ENCODE results near the gene NMRK2.

NMRK2 gene

DNA sequence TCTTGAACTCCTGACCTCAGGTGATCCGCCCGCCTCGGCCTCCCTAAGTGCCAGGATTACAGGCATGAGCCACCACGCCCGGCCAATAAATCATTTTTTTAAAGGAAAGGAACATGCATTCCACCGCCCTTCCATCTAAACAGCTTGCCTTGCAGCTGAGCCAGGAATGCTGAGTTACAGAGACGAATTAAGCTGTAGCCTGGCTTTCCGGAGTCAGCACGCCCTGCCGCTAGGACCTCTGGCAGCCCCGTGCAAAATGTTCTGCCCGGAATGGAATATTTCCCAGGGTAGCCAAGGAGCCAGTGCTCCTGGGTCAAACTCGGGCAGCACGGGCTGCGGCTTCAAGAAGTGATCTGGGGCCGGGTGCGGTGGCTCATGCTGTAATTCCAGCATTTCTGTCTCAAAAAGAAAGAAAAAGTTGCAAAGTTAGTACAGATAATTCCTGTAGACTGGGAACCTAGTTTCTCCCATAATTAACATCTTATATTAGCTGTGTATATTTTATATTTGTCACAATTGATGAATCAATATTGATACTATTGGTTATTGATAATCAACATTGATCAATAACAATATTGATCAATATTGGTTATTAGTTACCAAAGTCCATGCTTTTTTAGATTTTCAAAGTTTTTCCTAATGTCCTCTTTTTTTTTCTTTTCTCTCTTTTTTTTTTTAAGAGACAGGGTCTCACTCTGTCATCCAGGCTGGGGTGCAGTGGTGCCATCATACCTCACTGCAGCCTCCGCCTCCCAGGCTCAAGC is 33.2 kb upstream of the NMRK2 start:
- FAIRE-seq = no peak
- TF ChIP-seq, protein P1, sequence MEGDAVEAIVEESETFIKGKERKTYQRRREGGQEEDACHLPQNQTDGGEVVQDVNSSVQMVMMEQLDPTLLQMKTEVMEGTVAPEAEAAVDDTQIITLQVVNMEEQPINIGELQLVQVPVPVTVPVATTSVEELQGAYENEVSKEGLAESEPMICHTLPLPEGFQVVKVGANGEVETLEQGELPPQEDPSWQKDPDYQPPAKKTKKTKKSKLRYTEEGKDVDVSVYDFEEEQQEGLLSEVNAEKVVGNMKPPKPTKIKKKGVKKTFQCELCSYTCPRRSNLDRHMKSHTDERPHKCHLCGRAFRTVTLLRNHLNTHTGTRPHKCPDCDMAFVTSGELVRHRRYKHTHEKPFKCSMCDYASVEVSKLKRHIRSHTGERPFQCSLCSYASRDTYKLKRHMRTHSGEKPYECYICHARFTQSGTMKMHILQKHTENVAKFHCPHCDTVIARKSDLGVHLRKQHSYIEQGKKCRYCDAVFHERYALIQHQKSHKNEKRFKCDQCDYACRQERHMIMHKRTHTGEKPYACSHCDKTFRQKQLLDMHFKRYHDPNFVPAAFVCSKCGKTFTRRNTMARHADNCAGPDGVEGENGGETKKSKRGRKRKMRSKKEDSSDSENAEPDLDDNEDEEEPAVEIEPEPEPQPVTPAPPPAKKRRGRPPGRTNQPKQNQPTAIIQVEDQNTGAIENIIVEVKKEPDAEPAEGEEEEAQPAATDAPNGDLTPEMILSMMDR (IDR thresholded peaks at IDR 0.05; ENCODE audit: insufficient read depth, missing control alignments) = no peak

DNA sequence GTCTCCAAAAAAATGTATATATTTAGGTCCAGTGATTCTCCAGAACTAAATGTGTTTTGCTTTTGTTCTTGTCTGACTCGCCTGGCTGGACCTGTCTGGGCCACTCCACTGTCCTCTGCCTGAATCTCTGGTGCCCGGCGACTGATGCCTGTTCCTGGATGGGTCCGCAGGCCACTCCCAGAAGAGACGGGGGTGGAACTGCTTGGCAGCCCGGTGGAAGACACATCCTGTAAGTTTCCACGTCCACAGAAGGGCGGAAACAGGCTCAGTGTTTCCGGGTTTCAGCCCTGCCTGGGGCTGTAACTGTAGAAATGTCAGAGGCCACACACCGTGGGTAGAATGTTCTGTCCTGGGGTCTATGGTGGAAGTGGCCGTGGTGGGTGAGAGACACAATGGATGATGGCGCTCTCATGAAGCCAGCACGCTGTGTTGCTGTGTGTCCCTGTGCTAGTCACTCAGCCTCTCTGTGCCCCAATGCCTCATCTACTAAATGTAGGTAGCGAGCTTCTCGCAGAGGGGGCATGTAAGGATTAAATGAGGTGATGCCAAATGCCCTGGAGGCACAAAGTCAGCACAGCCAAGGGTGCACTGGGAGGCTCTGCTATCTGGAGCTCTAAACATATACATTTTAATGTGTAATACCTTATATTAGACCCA is 30.4 kb upstream of the NMRK2 start:
- no peak for FAIRE-seq
- no peak for DNase-seq (ENCODE audit: insufficient read length, low spot score)
- TF ChIP-seq, protein P1 (IDR thresholded peaks at IDR 0.05; ENCODE audit: insufficient read depth, missing control alignments) = no peak

More for the DNA sequence above, 33.2 kb upstream of the NMRK2 start:
- DNase-seq (ENCODE audit: insufficient read length, low spot score) = no peak

DNA sequence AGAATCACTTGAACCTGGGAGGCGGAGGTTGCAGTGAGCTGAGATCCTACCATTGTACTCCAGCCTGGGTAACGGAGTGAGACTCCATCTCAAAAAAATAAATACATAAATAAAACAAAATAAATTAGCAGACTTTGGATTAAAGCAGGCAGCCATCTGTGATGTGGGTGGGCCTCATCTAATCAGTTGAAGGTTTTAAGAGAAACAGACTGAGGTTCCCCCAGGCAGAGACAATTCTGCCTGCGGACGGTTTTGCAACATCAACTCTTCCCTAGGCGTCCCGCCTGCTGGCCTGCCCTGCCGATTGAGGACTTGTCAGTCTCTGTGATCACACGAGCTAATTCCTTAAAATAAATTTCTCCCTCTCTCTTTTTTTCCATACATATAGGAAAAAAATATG is 28.6 kb upstream of the NMRK2 start:
- TF ChIP-seq, protein P1 (IDR thresholded peaks at IDR 0.05; ENCODE audit: insufficient read depth, missing control alignments) = no peak
- FAIRE-seq (no peak), DNase-seq (ENCODE audit: insufficient read length, low spot score) (no peak)

DNA sequence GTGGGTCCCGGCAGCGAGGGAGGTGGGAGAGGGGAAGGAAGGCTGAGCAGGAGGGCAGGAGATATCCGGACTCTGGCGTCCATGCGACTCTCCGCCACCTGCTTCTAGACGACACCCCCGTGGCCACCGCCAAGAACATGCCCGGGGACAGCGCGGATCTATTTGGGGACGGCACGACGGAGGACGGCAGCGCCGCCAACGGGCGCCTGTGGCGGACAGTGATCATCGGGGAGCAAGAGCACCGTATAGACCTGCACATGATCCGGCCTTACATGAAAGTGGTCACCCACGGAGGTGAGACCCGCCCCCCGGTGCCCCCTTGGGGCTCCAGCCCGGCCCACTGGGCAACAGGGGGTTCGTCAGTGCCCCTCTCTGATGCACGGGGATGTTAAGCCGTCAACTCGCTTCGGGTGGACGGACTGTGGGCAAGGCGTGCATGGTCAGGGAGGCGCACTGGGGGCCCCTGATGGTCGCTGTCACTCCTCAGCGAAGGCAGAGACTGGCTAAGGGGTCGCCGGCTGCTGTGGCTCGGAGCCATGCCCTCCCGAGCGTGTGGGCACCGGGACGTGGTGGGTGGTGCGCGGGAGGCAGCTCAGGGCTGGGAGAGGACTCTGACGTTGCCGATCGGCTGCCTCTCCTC is 25.1 kb upstream of the NMRK2 start:
- FAIRE-seq = no peak
- TF ChIP-seq, protein P1 (IDR thresholded peaks at IDR 0.05; ENCODE audit: insufficient read depth, missing control alignments) = no peak
- DNase-seq (ENCODE audit: insufficient read length, low spot score) = no peak

DNA sequence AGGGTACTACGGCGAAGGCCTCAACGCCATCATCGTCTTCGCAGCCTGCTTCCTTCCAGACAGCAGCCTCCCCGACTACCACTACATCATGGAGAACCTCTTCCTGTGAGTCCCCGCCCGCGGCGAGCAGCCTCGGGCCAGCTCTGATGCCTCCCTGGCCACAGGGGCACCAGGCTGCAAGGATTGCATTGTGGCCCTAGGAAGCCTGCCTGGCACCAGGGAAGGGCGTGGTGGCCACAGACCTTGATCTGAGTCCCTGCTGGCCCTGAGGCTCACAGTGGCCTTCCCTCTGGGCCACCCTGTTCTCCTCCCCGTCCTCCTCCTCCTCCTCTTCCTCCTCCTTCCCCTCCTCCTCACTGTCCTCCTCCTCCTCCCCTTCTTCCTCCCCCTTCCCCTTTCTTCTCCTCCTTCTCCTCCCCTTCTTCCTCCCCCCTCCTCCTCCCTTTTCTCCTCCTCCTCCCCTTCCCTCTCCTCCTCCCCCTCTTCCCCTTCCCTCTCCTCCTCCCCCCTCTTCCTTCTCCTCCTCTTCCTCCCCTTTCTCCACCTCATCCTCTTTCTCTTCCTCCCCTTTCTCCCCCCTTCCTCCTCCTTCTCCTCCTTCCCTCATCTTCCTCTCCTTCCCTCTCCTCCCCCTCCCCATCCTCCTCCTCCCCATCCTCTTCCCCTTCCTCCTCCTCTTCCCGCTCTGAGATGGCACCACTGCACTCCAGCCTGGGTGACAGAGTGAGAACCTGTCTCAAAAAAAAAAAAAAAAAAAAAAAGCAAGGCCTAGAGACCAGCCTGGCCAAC is 24.4 kb upstream of the NMRK2 start:
- TF ChIP-seq, protein P1 (IDR thresholded peaks at IDR 0.05; ENCODE audit: insufficient read depth, missing control alignments) = no peak
- no peak for DNase-seq (ENCODE audit: insufficient read length, low spot score)
- FAIRE-seq = no peak

DNA sequence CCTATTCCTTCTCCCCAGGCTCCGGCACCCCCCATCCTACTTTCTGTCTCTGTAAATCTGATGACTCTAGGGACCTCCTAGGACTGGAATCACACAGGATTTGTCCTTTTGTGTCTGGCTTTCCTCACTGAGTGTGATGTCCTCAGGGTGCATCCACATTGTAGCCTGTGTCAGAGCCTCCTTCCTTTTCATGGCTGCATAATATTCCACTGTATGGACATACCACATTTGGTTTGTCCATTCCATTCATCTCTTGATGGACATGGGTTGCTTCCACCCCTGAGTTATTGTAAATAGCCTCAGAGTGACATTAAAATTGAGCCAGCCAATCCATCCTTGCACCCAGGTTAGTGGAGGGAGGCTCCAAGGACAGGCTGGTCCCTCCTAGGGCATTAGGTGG is 22.8 kb upstream of the NMRK2 start:
- DNase-seq (ENCODE audit: insufficient read length, low spot score) = no peak
- FAIRE-seq = no peak
- TF ChIP-seq, protein P1 (IDR thresholded peaks at IDR 0.05; ENCODE audit: insufficient read depth, missing control alignments) = no peak
